Smooth muscle cell (in vitro differentiated cells): ENCODE results near the gene TMEM132D. TPM values are rescaled to one million over a fixed set of nuclear protein-coding genes. Genes with fewer than 3 reads are reported as not detected.

Source experiments
- DNase-seq: peaks from one replicate; lab custom pipeline; 2025; ENCODE audit not compliant: unreplicated experiment; lab: John Stamatoyannopoulos, UW
- H2AFZ ChIP-seq: fragments of 200-600 bp; sonication (generic); 2 replicates; pipeline ENCODE4 v1.6.0; 2016; ENCODE audit warnings: antibody characterized with exemption, low read depth, mild to moderate bottlenecking
- H3F3A ChIP-seq: fragments of 200-600 bp; sonication (generic); 2 replicates; pipeline ENCODE4 v1.6.0; 2017; ENCODE audit warnings: antibody characterized with exemption, low read depth
- H3K27ac ChIP-seq: fragments of 200-600 bp; sonication (generic); 2 replicates; pipeline ENCODE4 v1.5.1; 2016; ENCODE audit warnings: low read depth, mild to moderate bottlenecking
- H3K27me3 ChIP-seq: fragments of 200-600 bp; sonication (generic); 2 replicates; pipeline ENCODE4 v1.6.1; 2016; ENCODE audit warnings: low read depth, mild to moderate bottlenecking
- H3K36me3 ChIP-seq: fragments of 200-600 bp; sonication (generic); 2 replicates; pipeline ENCODE4 v1.5.1; 2016; ENCODE audit warnings: low read depth
- H3K4me1 ChIP-seq: fragments of 200-600 bp; sonication (generic); 2 replicates; pipeline ENCODE4 v1.5.1; 2016; ENCODE audit warnings: low read depth
- H3K4me2 ChIP-seq: fragments of 200-600 bp; sonication (generic); 2 replicates; pipeline ENCODE4 v1.6.0; 2016; ENCODE audit warnings: mild to moderate bottlenecking
- H3K4me3 ChIP-seq: fragments of 200-600 bp; sonication (generic); 2 replicates; pipeline ENCODE4 v1.5.1; 2016; ENCODE audit warnings: mild to moderate bottlenecking
- H3K79me2 ChIP-seq: fragments of 200-600 bp; sonication (generic); 2 replicates; pipeline ENCODE4 v1.6.0; 2016; ENCODE audit warnings: low read depth, mild to moderate bottlenecking
- H3K9ac ChIP-seq: fragments of 200-600 bp; sonication (generic); 2 replicates; pipeline ENCODE4 v1.6.0; 2016; ENCODE audit warnings: low read depth
- H3K9me3 ChIP-seq: fragments of 200-600 bp; sonication (generic); replicated peaks from 2 replicates; pipeline ENCODE4 v1.5.1; 2016; ENCODE audit warnings: low read depth
- H4K20me1 ChIP-seq: fragments of 200-600 bp; sonication (generic); 2 replicates; pipeline ENCODE4 v1.6.0; 2016; ENCODE audit warnings: low read depth
- WGBS: methylation state at CpG from one replicate; pipeline ENCODE4 v1.1.7; 2016; ENCODE audit warnings: low lambda C conversion rate; 5-methylcytosine and 5-hydroxymethylcytosine counted together
- polyA plus RNA-seq: library from polyadenylated mRNA; unstranded; fragments of >200 nt; fragmentation: Nextera tagmentation; extraction: Ambion mirVana; gene quantifications from 2 replicates; pipeline ENCODE4 v1.2.1, GENCODE V29; 2016
- total RNA-seq: library from RNA; depleted of rRNA; stranded (reverse); fragments of >200 nt; gene quantifications from 2 replicates; pipeline ENCODE4 v1.2.3, GENCODE V29; 2014
- TF ChIP-seq, protein P1 (sequence below): fragments of 200-600 bp; sonication (generic); IDR thresholded peaks from 2 replicates; pipeline ENCODE4 v1.5.1; 2017; ENCODE audit warnings: borderline replicate concordance, mild to moderate bottlenecking, antibody characterized with exemption; ENCODE audit not compliant: insufficient read depth, poor library complexity, severe bottlenecking

The TMEM132D gene
- total and polyA plus RNA-seq, 2 experiments from 2014 or later = not detected

- TF ChIP-seq, protein P1, sequence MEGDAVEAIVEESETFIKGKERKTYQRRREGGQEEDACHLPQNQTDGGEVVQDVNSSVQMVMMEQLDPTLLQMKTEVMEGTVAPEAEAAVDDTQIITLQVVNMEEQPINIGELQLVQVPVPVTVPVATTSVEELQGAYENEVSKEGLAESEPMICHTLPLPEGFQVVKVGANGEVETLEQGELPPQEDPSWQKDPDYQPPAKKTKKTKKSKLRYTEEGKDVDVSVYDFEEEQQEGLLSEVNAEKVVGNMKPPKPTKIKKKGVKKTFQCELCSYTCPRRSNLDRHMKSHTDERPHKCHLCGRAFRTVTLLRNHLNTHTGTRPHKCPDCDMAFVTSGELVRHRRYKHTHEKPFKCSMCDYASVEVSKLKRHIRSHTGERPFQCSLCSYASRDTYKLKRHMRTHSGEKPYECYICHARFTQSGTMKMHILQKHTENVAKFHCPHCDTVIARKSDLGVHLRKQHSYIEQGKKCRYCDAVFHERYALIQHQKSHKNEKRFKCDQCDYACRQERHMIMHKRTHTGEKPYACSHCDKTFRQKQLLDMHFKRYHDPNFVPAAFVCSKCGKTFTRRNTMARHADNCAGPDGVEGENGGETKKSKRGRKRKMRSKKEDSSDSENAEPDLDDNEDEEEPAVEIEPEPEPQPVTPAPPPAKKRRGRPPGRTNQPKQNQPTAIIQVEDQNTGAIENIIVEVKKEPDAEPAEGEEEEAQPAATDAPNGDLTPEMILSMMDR = no peak
- WGBS = 77% methylated on average over 3 of the region's 3 CpGs
- Histone ChIP-seq H3K9ac (no peak overlapping the region), H3K27ac (no peak overlapping the region), H3K4me2 (no peak overlapping the region), H3F3A (no peaks in the 10 kb centered on the region), H3K36me3 (no peaks in the 10 kb centered on the region), H2AFZ (no peak overlapping the region), H3K27me3 (no peaks in the 10 kb centered on the region), H3K4me3 (no peak overlapping the region), H3K4me1 (peaks cover 11% of the 10 kb centered on the region), H3K79me2 (no peaks in the 10 kb centered on the region), H3K9me3 (no peaks in the 10 kb centered on the region), H4K20me1 (no peaks in the 10 kb centered on the region)
- no peak for DNase-seq
These were observed 522.1 kb downstream of the TMEM132D start for GRCh38 chr12:129381715-129382114.

GRCh38 chr12:129379076-129379804, 524.6 kb downstream of the TMEM132D start:
- H3F3A ChIP-seq = no peaks in the 10 kb centered on the region
- WGBS = 82% methylated on average over 6 of the region's 6 CpGs
- peaks cover 11% of the 10 kb centered on the region for H3K4me1 ChIP-seq
- DNase-seq = no peak
- H3K79me2 ChIP-seq = no peaks in the 10 kb centered on the region
- H3K27me3 ChIP-seq = no peaks in the 10 kb centered on the region
- H3K4me2 ChIP-seq = no peak overlapping the region
- no peaks in the 10 kb centered on the region for H3K9me3 ChIP-seq
- TF ChIP-seq, protein P1 = no peak
- H2AFZ ChIP-seq = no peak overlapping the region
- H4K20me1 ChIP-seq = no peaks in the 10 kb centered on the region
- H3K36me3 ChIP-seq = no peaks in the 10 kb centered on the region
- H3K27ac ChIP-seq = no peak overlapping the region
- H3K4me3 ChIP-seq = no peak overlapping the region
- H3K9ac ChIP-seq = no peak overlapping the region

DNA sequence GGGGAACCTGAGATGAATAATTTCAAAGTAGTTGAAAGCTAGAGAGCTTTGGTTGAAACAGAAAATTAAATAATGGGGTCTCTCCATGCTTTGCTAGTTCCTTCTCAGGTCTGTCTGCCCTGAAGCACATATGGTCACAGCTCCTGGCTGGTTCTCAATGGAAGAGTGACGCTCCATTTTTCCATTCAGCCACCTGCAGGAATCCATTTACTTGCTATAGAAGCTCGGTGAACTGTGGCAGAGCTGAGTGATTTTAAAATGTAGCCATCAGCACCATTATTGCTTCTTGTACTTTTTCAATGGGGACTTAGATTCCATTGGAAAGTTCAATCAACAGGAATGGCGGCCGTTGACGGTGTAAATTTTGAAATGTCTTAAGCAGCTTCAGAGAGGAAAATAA, 525.3 kb downstream of the TMEM132D start:
- H3K9me3 ChIP-seq = no peaks in the 10 kb centered on the region
- no peaks in the 10 kb centered on the region for H3K79me2 ChIP-seq
- no peak for DNase-seq
- no peak overlapping the region for H2AFZ ChIP-seq
- H3F3A ChIP-seq = no peaks in the 10 kb centered on the region
- H4K20me1 ChIP-seq = no peaks in the 10 kb centered on the region
- TF ChIP-seq, protein P1 = no peak
- no peak overlapping the region for H3K9ac ChIP-seq
- H3K27me3 ChIP-seq = no peaks in the 10 kb centered on the region
- peaks cover 11% of the 10 kb centered on the region for H3K4me1 ChIP-seq
- WGBS = 93% methylated on average over 5 of the region's 5 CpGs
- no peak overlapping the region for H3K4me3 ChIP-seq
- no peak overlapping the region for H3K4me2 ChIP-seq
- H3K27ac ChIP-seq = no peak overlapping the region
- H3K36me3 ChIP-seq = no peaks in the 10 kb centered on the region

- no peak overlapping the region for H3K9ac ChIP-seq
- H3K4me1 ChIP-seq = peaks cover 9% of the 10 kb centered on the region
- no peak overlapping the region for H3K4me3 ChIP-seq
- no peaks in the 10 kb centered on the region for H3K79me2 ChIP-seq
- no peak overlapping the region for H2AFZ ChIP-seq
- no peaks in the 10 kb centered on the region for H4K20me1 ChIP-seq
- H3F3A ChIP-seq = no peaks in the 10 kb centered on the region
- 85% methylated on average over 4 of the region's 4 CpGs for WGBS
- H3K36me3 ChIP-seq = no peaks in the 10 kb centered on the region
- no peaks in the 10 kb centered on the region for H3K27me3 ChIP-seq
- no peak overlapping the region for H3K4me2 ChIP-seq
- TF ChIP-seq, protein P1 = no peak
- no peak overlapping the region for H3K27ac ChIP-seq
- no peak for DNase-seq
- no peaks in the 10 kb centered on the region for H3K9me3 ChIP-seq
These were observed 530.1 kb downstream of the TMEM132D start for GRCh38 chr12:129373746-129374145.
